ENCODE data around the gene DNAJC3. TPM values are rescaled to one million over a fixed set of nuclear protein-coding genes. Genes with fewer than 3 reads are reported as not detected.

The DNAJC3 gene
- total RNA-seq, 1 donor from 2014 or later: 17.4 TPM

Other genes starting within 250 kb of the DNAJC3 start
- gene CLDN10, start 124.4 kb upstream of the DNAJC3 start, total RNA-seq: not detected in 2 replicates
- not detected in 2 replicates for gene DZIP1, start 32.4 kb upstream of the DNAJC3 start, total RNA-seq